Liver (tissue), 9 donors: ENCODE data around the gene DEGS1. TPM values are rescaled to one million over a fixed set of nuclear protein-coding genes. Genes with fewer than 3 reads are reported as not detected.

Source experiments
- DNase-seq: peaks from one replicate; pipeline ENCODE4 v3.0.0-alpha.2; 2017; ENCODE audit warnings: low spot score
- H3K27ac ChIP-seq, 2 donors: one replicate each; pipeline ENCODE4 v1.7.0; 2013; ENCODE audit warnings: inconsistent platforms in 2 of 2, low read length in 2 of 2, control low read depth in 1 of 2, low read depth in 1 of 2, mild to moderate bottlenecking in 1 of 2
- H3K27me3 ChIP-seq, 4 donors: one replicate each; pipeline versions ENCODE4 v1.6.1 to v1.7.0; 2013; ENCODE audit warnings: low read length in 3 of 4, inconsistent platforms in 1 of 4, mild to moderate bottlenecking in 1 of 4, moderate library complexity in 1 of 4; ENCODE audit not compliant: control insufficient read depth in 4 of 4, insufficient read depth in 4 of 4
- H3K36me3 ChIP-seq, 4 donors: one replicate each; pipeline versions ENCODE4 v1.6.1 to v1.7.0; 2013; ENCODE audit warnings: low read length in 3 of 4, mild to moderate bottlenecking in 3 of 4, low read depth in 1 of 4, moderate library complexity in 1 of 4; ENCODE audit not compliant: control insufficient read depth in 4 of 4, insufficient read depth in 3 of 4
- H3K4me1 ChIP-seq, 4 donors: one replicate each; pipeline versions ENCODE4 v1.6.1 to v1.7.0; 2013; ENCODE audit warnings: low read length in 3 of 4, mild to moderate bottlenecking in 3 of 4, moderate library complexity in 1 of 4; ENCODE audit not compliant: control insufficient read depth in 4 of 4, insufficient read depth in 4 of 4
- H3K4me3 ChIP-seq, 3 donors: one replicate each; pipeline versions ENCODE4 v1.6.1 to v1.7.0; 2013; ENCODE audit warnings: low read length in 3 of 3, control low read depth in 1 of 3, low read depth in 1 of 3, mild to moderate bottlenecking in 1 of 3
- H3K9ac ChIP-seq, 2 donors: one replicate each; pipeline ENCODE4 v1.7.0; 2013; ENCODE audit warnings: low read length in 2 of 2, mild to moderate bottlenecking in 2 of 2, moderate library complexity in 2 of 2, control low read depth in 1 of 2, low read depth in 1 of 2
- H3K9me3 ChIP-seq, 4 donors: one replicate each; pipeline versions ENCODE4 v1.6.1 to v1.7.0; 2013; ENCODE audit warnings: low read length in 3 of 4; ENCODE audit not compliant: control insufficient read depth in 4 of 4
- ATF3 ChIP-seq: IDR thresholded peaks from 2 replicates; pipeline ENCODE4 v1.6.1; 2016; ENCODE audit warnings: antibody characterized with exemption
- CTCF ChIP-seq: fragments of 150-350 bp; IDR thresholded peaks from 2 replicates; pipeline ENCODE4 v1.5.1; 2017; ENCODE audit warnings: improper control_type of control experiment, low read depth, low read length; ENCODE audit not compliant: missing input control
- EGR1 ChIP-seq, 2 donors: IDR thresholded peaks; 2 replicates each; pipeline ENCODE4 v1.6.1; 2016 to 2018; ENCODE audit warnings: antibody characterized with exemption in 2 of 2, low read depth in 2 of 2
- FOXA1 ChIP-seq: IDR thresholded peaks from 2 replicates; pipeline ENCODE4 v1.6.1; 2016; ENCODE audit warnings: antibody characterized with exemption
- FOXA2 ChIP-seq: IDR thresholded peaks from 2 replicates; pipeline ENCODE4 v1.6.1; 2016; ENCODE audit warnings: antibody characterized with exemption
- GABPA ChIP-seq, 2 donors: IDR thresholded peaks in 1 of 2; conservative IDR thresholded peaks in 1 of 2; 2 replicates each; pipeline ENCODE4 v1.6.1; 2016; ENCODE audit warnings: antibody characterized with exemption in 2 of 2, mild to moderate bottlenecking in 1 of 2, moderate library complexity in 1 of 2
- HNF4A ChIP-seq, 2 donors: conservative IDR thresholded peaks; 2 replicates each; pipeline ENCODE4 v1.6.1; 2016; ENCODE audit warnings: antibody characterized with exemption in 2 of 2, mild to moderate bottlenecking in 2 of 2
- HNF4G ChIP-seq: IDR thresholded peaks from 2 replicates; pipeline ENCODE4 v1.6.1; 2016; ENCODE audit warnings: antibody characterized with exemption
- JUND ChIP-seq, 2 donors: IDR thresholded peaks; 2 replicates each; pipeline ENCODE4 v1.6.1; 2016; ENCODE audit warnings: antibody characterized with exemption in 2 of 2
- NR2F2 ChIP-seq: IDR thresholded peaks from 2 replicates; pipeline ENCODE4 v1.6.1; 2016; ENCODE audit warnings: antibody characterized with exemption
- RAD21 ChIP-seq, 2 donors: IDR thresholded peaks; 2 replicates each; pipeline ENCODE4 v1.6.1; 2016; ENCODE audit warnings: antibody characterized with exemption in 2 of 2, mild to moderate bottlenecking in 2 of 2
- RXRA ChIP-seq, 2 donors: IDR thresholded peaks; 2 replicates each; pipeline ENCODE4 v1.6.1; 2017 to 2018; ENCODE audit warnings: antibody characterized with exemption in 2 of 2, mild to moderate bottlenecking in 1 of 2
- SP1 ChIP-seq: IDR thresholded peaks from 2 replicates; pipeline ENCODE4 v1.6.1; 2018; ENCODE audit warnings: antibody characterized with exemption, mild to moderate bottlenecking
- TAF1 ChIP-seq: conservative IDR thresholded peaks from 2 replicates; pipeline ENCODE4 v1.6.1; 2016; ENCODE audit warnings: antibody characterized with exemption, mild to moderate bottlenecking
- YY1 ChIP-seq: IDR thresholded peaks from 2 replicates; pipeline ENCODE4 v1.6.1; 2016; ENCODE audit warnings: antibody characterized with exemption, mild to moderate bottlenecking
- WGBS: extraction: QIAGEN DNeasy Blood & Tissue Kit; methylation state at CpG from one replicate; pipeline ENCODE4 v1.1.7; 2013; 5-methylcytosine and 5-hydroxymethylcytosine counted together
- polyA plus RNA-seq, 2 donors: library from polyadenylated mRNA; stranded (reverse) in 1 of 2; unstranded in 1 of 2; fragments of 200-250 nt in 1 of 2; fragments of >200 nt in 1 of 2; fragmentation: Nextera tagmentation in 1 of 2; extraction: Ambion mirVana in 1 of 2; gene quantifications; one replicate each; pipeline versions ENCODE4 v1.2.1 to v1.2.3, GENCODE V29; 2013 to 2015
- total RNA-seq, 2 donors: library from RNA; depleted of rRNA; stranded (reverse); fragments of >200 nt; gene quantifications; one replicate each; pipeline ENCODE4 v1.2.3, GENCODE V29; 2014
- TF ChIP-seq, protein P1 (sequence below): IDR thresholded peaks from 2 replicates; pipeline ENCODE4 v1.6.1; 2016; ENCODE audit warnings: antibody characterized with exemption
- TF ChIP-seq, protein P2 (sequence below): IDR thresholded peaks from 2 replicates; pipeline ENCODE4 v1.6.1; 2016; ENCODE audit warnings: antibody characterized with exemption, mild to moderate bottlenecking
- TF ChIP-seq, protein P3 (sequence below): IDR thresholded peaks from 2 replicates; pipeline ENCODE4 v1.6.1; 2016; ENCODE audit warnings: antibody characterized with exemption
- donor health status: healthy.
- donor health status: healthy.
- donor health status: healthy.
- donor health status: healthy.
- donor health status: healthy.

The DEGS1 gene
- total and polyA plus RNA-seq, 4 donors, result 21.7 to 26.7 (median 22.6) TPM

DNA sequence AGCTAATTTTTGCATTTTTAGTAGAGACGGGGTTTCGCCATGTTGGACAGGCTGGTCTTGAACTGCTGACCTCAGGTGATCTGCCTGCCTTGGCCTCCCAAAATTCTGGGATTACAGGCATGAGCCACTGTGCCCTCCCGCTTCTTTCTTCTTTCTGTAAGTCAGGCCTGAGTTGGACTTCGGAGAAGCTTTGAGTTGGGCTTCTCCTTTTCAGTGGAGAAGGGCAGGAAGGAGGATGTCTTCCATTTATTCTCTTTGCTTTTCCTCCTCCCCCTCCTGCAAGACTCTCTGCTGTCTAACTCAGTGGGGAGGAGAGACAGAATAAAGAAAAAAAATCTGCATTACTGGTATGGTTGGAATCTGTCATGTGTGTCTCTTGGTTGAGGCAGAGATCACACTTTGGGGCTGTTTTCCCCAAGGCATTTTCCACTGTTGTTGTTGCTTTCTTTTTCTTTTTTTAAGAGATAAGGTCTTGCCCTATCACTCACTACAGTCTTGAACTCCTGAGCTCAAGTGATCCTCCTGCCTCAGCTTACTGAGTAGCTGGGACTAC lies 13.2 kb upstream of the DEGS1 start:
- H3K27me3 ChIP-seq, result no peaks in the 10 kb centered on the region
- no peak overlapping the region for H3K9ac ChIP-seq
- peak overlapping the region in 1 of 2 donors; percentile 57 for H3K27ac ChIP-seq
- no peak for DNase-seq
- peaks cover 0 to 4% (median 1%) of the 10 kb centered on the region in 4 donors for H3K4me1 ChIP-seq
- no peaks in the 10 kb centered on the region for H3K36me3 ChIP-seq
- H3K4me3 ChIP-seq, result no peak overlapping the region
- 85% methylated on average over 4 of the region's 4 CpGs for WGBS
- TF ChIP-seq SP1 (no peak), HNF4G (no peak), NR2F2 (no peak), TAF1 (no peak), RXRA (IDR thresholded peaks at IDR 0.05) (no peak), HNF4A (conservative IDR thresholded peaks at IDR 0.05) (no peak), FOXA1 (no peak), FOXA2 (no peak), RAD21 (IDR thresholded peaks at IDR 0.05) (no peak), CTCF (no peak), EGR1 (IDR thresholded peaks at IDR 0.05; ENCODE audit: low read depth in 2 of 2) (no peak)
- TF ChIP-seq, protein P1, sequence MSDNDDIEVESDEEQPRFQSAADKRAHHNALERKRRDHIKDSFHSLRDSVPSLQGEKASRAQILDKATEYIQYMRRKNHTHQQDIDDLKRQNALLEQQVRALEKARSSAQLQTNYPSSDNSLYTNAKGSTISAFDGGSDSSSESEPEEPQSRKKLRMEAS, result no peak
- H3K9me3 ChIP-seq, result no peaks in the 10 kb centered on the region

DNA sequence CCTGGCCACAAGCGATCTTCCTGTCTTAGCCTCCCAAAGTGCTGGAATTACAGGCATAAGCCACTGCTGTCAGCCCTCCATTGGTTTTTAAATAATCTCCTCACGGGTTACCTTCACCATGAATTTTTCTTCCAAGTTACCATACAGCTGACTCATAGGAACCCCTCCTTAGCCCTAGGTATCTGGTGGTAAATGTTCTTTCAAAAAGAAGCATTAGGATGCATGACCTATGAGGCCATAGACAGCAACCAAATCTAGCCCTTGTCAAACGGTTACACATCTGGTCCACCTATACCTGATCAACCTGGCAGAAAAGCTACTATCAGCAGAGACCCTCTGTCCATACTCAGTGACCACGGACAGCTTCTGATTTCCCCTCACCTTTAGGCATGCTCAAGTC lies 12.7 kb upstream of the DEGS1 start:
- Histone ChIP-seq H3K9me3 (no peaks in the 10 kb centered on the region), H3K27ac (no peak overlapping the region)
- 93% methylated on average over 4 of the region's 4 CpGs for WGBS

More for the DNA sequence above, 12.7 kb upstream of the DEGS1 start:
- no peak for TF ChIP-seq YY1
- TF ChIP-seq FOXA2, result no peak
- TF ChIP-seq, protein P1, result no peak
- no peak for TF ChIP-seq FOXA1
- TF ChIP-seq TAF1, result no peak
- TF ChIP-seq RAD21 (IDR thresholded peaks at IDR 0.05), result no peak
- no peak for TF ChIP-seq NR2F2
- no peak for TF ChIP-seq ATF3
- TF ChIP-seq, protein P2, sequence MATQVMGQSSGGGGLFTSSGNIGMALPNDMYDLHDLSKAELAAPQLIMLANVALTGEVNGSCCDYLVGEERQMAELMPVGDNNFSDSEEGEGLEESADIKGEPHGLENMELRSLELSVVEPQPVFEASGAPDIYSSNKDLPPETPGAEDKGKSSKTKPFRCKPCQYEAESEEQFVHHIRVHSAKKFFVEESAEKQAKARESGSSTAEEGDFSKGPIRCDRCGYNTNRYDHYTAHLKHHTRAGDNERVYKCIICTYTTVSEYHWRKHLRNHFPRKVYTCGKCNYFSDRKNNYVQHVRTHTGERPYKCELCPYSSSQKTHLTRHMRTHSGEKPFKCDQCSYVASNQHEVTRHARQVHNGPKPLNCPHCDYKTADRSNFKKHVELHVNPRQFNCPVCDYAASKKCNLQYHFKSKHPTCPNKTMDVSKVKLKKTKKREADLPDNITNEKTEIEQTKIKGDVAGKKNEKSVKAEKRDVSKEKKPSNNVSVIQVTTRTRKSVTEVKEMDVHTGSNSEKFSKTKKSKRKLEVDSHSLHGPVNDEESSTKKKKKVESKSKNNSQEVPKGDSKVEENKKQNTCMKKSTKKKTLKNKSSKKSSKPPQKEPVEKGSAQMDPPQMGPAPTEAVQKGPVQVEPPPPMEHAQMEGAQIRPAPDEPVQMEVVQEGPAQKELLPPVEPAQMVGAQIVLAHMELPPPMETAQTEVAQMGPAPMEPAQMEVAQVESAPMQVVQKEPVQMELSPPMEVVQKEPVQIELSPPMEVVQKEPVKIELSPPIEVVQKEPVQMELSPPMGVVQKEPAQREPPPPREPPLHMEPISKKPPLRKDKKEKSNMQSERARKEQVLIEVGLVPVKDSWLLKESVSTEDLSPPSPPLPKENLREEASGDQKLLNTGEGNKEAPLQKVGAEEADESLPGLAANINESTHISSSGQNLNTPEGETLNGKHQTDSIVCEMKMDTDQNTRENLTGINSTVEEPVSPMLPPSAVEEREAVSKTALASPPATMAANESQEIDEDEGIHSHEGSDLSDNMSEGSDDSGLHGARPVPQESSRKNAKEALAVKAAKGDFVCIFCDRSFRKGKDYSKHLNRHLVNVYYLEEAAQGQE, result no peak
- TF ChIP-seq GABPA (IDR thresholded peaks at IDR 0.05 in 1 of 2, conservative IDR thresholded peaks at IDR 0.05 in 1 of 2), result no peak
- TF ChIP-seq, protein P3, sequence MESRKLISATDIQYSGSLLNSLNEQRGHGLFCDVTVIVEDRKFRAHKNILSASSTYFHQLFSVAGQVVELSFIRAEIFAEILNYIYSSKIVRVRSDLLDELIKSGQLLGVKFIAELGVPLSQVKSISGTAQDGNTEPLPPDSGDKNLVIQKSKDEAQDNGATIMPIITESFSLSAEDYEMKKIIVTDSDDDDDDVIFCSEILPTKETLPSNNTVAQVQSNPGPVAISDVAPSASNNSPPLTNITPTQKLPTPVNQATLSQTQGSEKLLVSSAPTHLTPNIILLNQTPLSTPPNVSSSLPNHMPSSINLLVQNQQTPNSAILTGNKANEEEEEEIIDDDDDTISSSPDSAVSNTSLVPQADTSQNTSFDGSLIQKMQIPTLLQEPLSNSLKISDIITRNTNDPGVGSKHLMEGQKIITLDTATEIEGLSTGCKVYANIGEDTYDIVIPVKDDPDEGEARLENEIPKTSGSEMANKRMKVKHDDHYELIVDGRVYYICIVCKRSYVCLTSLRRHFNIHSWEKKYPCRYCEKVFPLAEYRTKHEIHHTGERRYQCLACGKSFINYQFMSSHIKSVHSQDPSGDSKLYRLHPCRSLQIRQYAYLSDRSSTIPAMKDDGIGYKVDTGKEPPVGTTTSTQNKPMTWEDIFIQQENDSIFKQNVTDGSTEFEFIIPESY, result no peak
- TF ChIP-seq HNF4A (conservative IDR thresholded peaks at IDR 0.05), result no peak
- TF ChIP-seq HNF4G, result no peak
- TF ChIP-seq JUND (IDR thresholded peaks at IDR 0.05), result no peak
- Histone ChIP-seq H3K27me3 (no peaks in the 10 kb centered on the region), H3K9ac (no peak overlapping the region), H3K36me3 (no peaks in the 10 kb centered on the region), H3K4me3 (no peak overlapping the region), H3K4me1 (peaks cover 0 to 4% (median 1%) of the 10 kb centered on the region in 4 donors)
- no peak for DNase-seq
